K562 (cell line): ENCODE data around the gene NUAK2. TPM values are rescaled to one million over a fixed set of nuclear protein-coding genes. Genes with fewer than 3 reads are reported as not detected.

ENCODE experiments used
- ATAC-seq: fragments of 200-7000 bp; cut with Tn5 transposase; 3 replicates; pipeline ENCODE4 v1.9.1; 2020; ENCODE audit warnings: moderate library complexity
- BruUV-seq: library from RNA; stranded (reverse); fragments of 400-500 nt; replicated peaks from 2 replicates; lab custom pipeline; 2021; lab: Mats Ljungman, UMichigan
- CTCF ChIA-PET: fragments of 300-600 bp; formaldehyde crosslinking; extraction: SDS; loops from one replicate; lab custom pipeline; 2021; ENCODE audit warnings: low intra/inter-chr PET ratio; lab: Yijun Ruan, JAX
- POLR2A ChIA-PET: fragments of 300-600, 350-650 bp; sonication (Branson Sonifier 250); formaldehyde crosslinking; extraction: SDS; loops from one replicate; lab custom pipeline; 2021; ENCODE audit warnings: antibody characterized with exemption, inconsistent platforms; lab: Yijun Ruan, JAX
- DNase-seq, 4 experiments: peaks; one replicate each; pipeline versions ENCODE4 v3.0.0 to v3.0.0-alpha.2; 2011 to 2018; ENCODE audit warnings: low spot score in 3 of 4, mixed read lengths in 3 of 4; ENCODE audit errors: extremely low read depth in 1 of 4
- FAIRE-seq: peaks from 2 replicates; lab custom pipeline; 2011; peaks lifted over from hg19 to GRCh38; lab: Jason Lieb, UNC
- H2AFZ ChIP-seq: 2 replicates; pipeline ENCODE4 v1.6.0; 2011; ENCODE audit warnings: low read depth, low read length, control low read depth, inconsistent platforms
- H3K27ac ChIP-seq: fragments of 200-600 bp; 3 replicates; pipeline ENCODE4 v1.8.0; 2011; ENCODE audit warnings: low read depth, mild to moderate bottlenecking, control low read depth, inconsistent platforms, low read length, moderate library complexity, mixed read lengths; ENCODE audit errors: extremely low read depth
- H3K27me3 ChIP-seq, 2 experiments: fragments of 300-600 bp in 1 of 2; 2 replicates in 1 of 2; 3 replicates in 1 of 2; pipeline versions ENCODE4 v1.6.0 to v1.8.0; 2011; ENCODE audit warnings: inconsistent platforms in 2 of 2, low read length in 2 of 2, mild to moderate bottlenecking in 1 of 2, mixed read lengths in 1 of 2, moderate library complexity in 1 of 2; ENCODE audit not compliant: control insufficient read depth in 2 of 2, insufficient read depth in 2 of 2
- H3K36me3 ChIP-seq: fragments of 300-600 bp; 3 replicates; pipeline ENCODE4 v1.8.0; 2011; ENCODE audit warnings: mild to moderate bottlenecking, low read length, inconsistent platforms; ENCODE audit not compliant: control insufficient read depth, insufficient read depth
- H3K4me1 ChIP-seq, 2 experiments: fragments of 200-600 bp in 1 of 2; replicated peaks in 1 of 2; 2 replicates in 1 of 2; 3 replicates in 1 of 2; pipeline versions ENCODE4 v1.5.1 to v1.8.0; 2011; ENCODE audit warnings: inconsistent platforms in 2 of 2, low read length in 2 of 2, mild to moderate bottlenecking in 1 of 2, mixed read lengths in 1 of 2, moderate library complexity in 1 of 2; ENCODE audit not compliant: control insufficient read depth in 2 of 2, insufficient read depth in 2 of 2
- H3K4me2 ChIP-seq: 2 replicates; pipeline ENCODE4 v1.6.1; 2011; ENCODE audit warnings: low read length, control low read depth, inconsistent platforms, mixed read lengths; ENCODE audit not compliant: insufficient read depth
- H3K4me3 ChIP-seq: fragments of 200-600 bp; sonication (generic), shearing (Covaris generic); 2 replicates; pipeline ENCODE4 v1.5.1; 2016; ENCODE audit warnings: control low read depth, inconsistent platforms
- H3K79me2 ChIP-seq: fragments of 200-600 bp; 3 replicates; pipeline ENCODE4 v1.8.0; 2011; ENCODE audit warnings: low read length, inconsistent platforms; ENCODE audit not compliant: control insufficient read depth, insufficient read depth
- H3K9ac ChIP-seq, 2 experiments: 2 replicates each; pipeline versions ENCODE4 v1.6.0 to v1.6.1; 2011; ENCODE audit warnings: low read depth in 2 of 2, low read length in 2 of 2, control low read depth in 1 of 2, inconsistent platforms in 1 of 2, mild to moderate bottlenecking in 1 of 2, mixed read lengths in 1 of 2; ENCODE audit not compliant: insufficient read depth in 1 of 2
- H3K9me1 ChIP-seq: one replicate; pipeline ENCODE4 v1.6.0; 2011; ENCODE audit warnings: inconsistent platforms, mild to moderate bottlenecking, low read length, moderate library complexity; ENCODE audit not compliant: control insufficient read depth, insufficient read depth
- H3K9me3 ChIP-seq: replicated peaks from 2 replicates; pipeline ENCODE4 v1.5.1; 2011; ENCODE audit warnings: low read depth, low read length, inconsistent platforms; ENCODE audit not compliant: control insufficient read depth, insufficient read depth
- H4K20me1 ChIP-seq: replicated peaks from 2 replicates; pipeline ENCODE4 v1.6.1; 2011; ENCODE audit warnings: low read length, inconsistent platforms, mixed read lengths; ENCODE audit not compliant: control insufficient read depth, insufficient read depth
- CTCFL ChIP-seq: IDR thresholded peaks from 2 replicates; pipeline ENCODE4 v1.6.1; 2011; ENCODE audit warnings: borderline replicate concordance, low read depth, mild to moderate bottlenecking, moderate library complexity, low read length; ENCODE audit not compliant: insufficient read depth, poor library complexity, severe bottlenecking
- ERF ChIP-seq: fragments of 450-650 bp; formaldehyde crosslinking; IDR thresholded peaks from 2 replicates; pipeline ENCODE4 v1.4.0; 2020; ENCODE audit warnings: mild to moderate bottlenecking, mixed read lengths
- FOXA1 ChIP-seq: fragments of 450-650 bp; IDR thresholded peaks from 2 replicates; pipeline ENCODE4 v1.6.1; 2016; ENCODE audit warnings: mild to moderate bottlenecking, borderline replicate concordance
- HLTF ChIP-seq: fragments of 450-650 bp; IDR thresholded peaks from 2 replicates; pipeline ENCODE4 v1.6.1; 2016
- KLF13 ChIP-seq: fragments of 450-650 bp; IDR thresholded peaks from 2 replicates; pipeline ENCODE4 v1.6.1; 2016; ENCODE audit warnings: missing genetic modification characterization, low read depth, mild to moderate bottlenecking, missing compliant biosample characterization, moderate library complexity, borderline replicate concordance
- MAZ ChIP-seq, 2 experiments: fragments of 450-650 bp in 1 of 2; sonication (generic) in 1 of 2; formaldehyde crosslinking; IDR thresholded peaks in 1 of 2; conservative IDR thresholded peaks in 1 of 2; 2 replicates each; pipeline versions ENCODE4 v1.4.0 to v1.5.0; 2020; ENCODE audit warnings: mild to moderate bottlenecking in 1 of 2, missing genetic modification reagents in 1 of 2
- MEF2A ChIP-seq: IDR thresholded peaks from 2 replicates; pipeline ENCODE4 v1.6.1; 2011; ENCODE audit warnings: low read depth, mild to moderate bottlenecking, low read length, moderate library complexity; ENCODE audit not compliant: control insufficient read depth
- NFYB ChIP-seq: IDR thresholded peaks from 2 replicates; pipeline ENCODE4 v1.6.1; 2011; ENCODE audit warnings: mild to moderate bottlenecking, moderate library complexity; ENCODE audit not compliant: insufficient read length; ENCODE audit errors: extremely low read depth
- PHB ChIP-seq: fragments of 250-450 bp; sonication (Bioruptor Pico); IDR thresholded peaks from 2 replicates; pipeline ENCODE4 v1.5.0; 2021
- PTTG1 ChIP-seq: fragments of 450-650 bp; IDR thresholded peaks from 2 replicates; pipeline ENCODE4 v1.6.1; 2016; ENCODE audit warnings: low read depth, mild to moderate bottlenecking, missing genetic modification characterization, missing compliant biosample characterization
- SMARCA5 ChIP-seq: fragments of 450-650 bp; IDR thresholded peaks from 2 replicates; pipeline ENCODE4 v1.6.1; 2016
- ZBTB17 ChIP-seq: fragments of 450-650 bp; formaldehyde crosslinking; IDR thresholded peaks from 2 replicates; pipeline ENCODE4 v1.4.0; 2020; ENCODE audit warnings: mild to moderate bottlenecking
- ZC3H8 ChIP-seq: fragments of 450-650 bp; IDR thresholded peaks from 2 replicates; pipeline ENCODE4 v1.6.1; 2017
- ZNF644 ChIP-seq: fragments of 200-800 bp; sonication (Bioruptor generic); IDR thresholded peaks from 2 replicates; pipeline ENCODE4 v1.6.1; 2016; ENCODE audit warnings: low read depth, missing genetic modification characterization, missing compliant biosample characterization
- ZNF707 ChIP-seq: fragments of 250-450 bp; sonication (Bioruptor Pico); conservative IDR thresholded peaks from 2 replicates; pipeline ENCODE4 v1.8.0; 2022; ENCODE audit warnings: inconsistent platforms, mild to moderate bottlenecking, moderate library complexity
- WGBS: fragments of 100-300 bp; shearing (Covaris generic); methylation state at CpG from one replicate; pipeline ENCODE4 v1.1.6; 2016; ENCODE audit warnings: low coverage, mixed read lengths; ENCODE audit not compliant: insufficient coverage; ENCODE audit errors: missing lambda C conversion rate; 5-methylcytosine and 5-hydroxymethylcytosine counted together
- in situ Hi-C: fragments of 300-500 bp; cut with MboI; formaldehyde crosslinking; loops from 4 replicates; pipeline ENCODE4 v1.15.0; 2018; ENCODE audit warnings: inconsistent platforms, mixed read lengths
- intact Hi-C: fragments of 100-400 bp; cut with micrococcal nuclease; formaldehyde crosslinking; loops from 2 replicates; pipeline ENCODE4 v1.14.2; 2022
- polyA plus RNA-seq, 8 experiments: library from polyadenylated mRNA; depleted of rRNA in 4 of 8; stranded (reverse) in 5 of 8; unstranded in 3 of 8; fragments of >200 nt; fragmentation: Nextera tagmentation in 2 of 8; fragmentation: Illumina TruSeq in 1 of 8; extraction: Ambion mirVana in 2 of 8; extraction: Trizol in 1 of 8; gene quantifications; 2 replicates each; pipeline versions ENCODE4 v1.2.1 to v1.2.3, GENCODE V29; 2011 to 2014; ENCODE audit warnings: inconsistent platforms in 1 of 8, missing spikeins in 1 of 8
- total RNA-seq, 7 experiments: library from RNA; depleted of rRNA in 6 of 7; stranded (reverse); fragments of >200 nt in 6 of 7; fragmentation: Illumina TruSeq in 2 of 7; extraction: Trizol in 2 of 7; gene quantifications; 2 replicates each; pipeline versions ENCODE4 v1.2.1 to v1.2.3, GENCODE V29; 2011 to 2021; ENCODE audit warnings: low replicate concordance in 1 of 7
- TF ChIP-seq, protein P1 (sequence below): fragments of 450-650 bp; formaldehyde crosslinking; IDR thresholded peaks from 2 replicates; pipeline ENCODE4 v1.4.0; 2022; ENCODE audit warnings: missing genetic modification characterization
- TF ChIP-seq, protein P2 (sequence below): sonication (generic); formaldehyde crosslinking; IDR thresholded peaks from 2 replicates; pipeline ENCODE4 v1.8.0; 2022; ENCODE audit warnings: mild to moderate bottlenecking, missing genetic modification reagents, borderline replicate concordance

NUAK2 gene
- total and polyA plus RNA-seq, 9 of the 15 experiments (the other 6 are each of a cell fraction or from before 2014, with no cell fraction given) = 0.04 to 0.44 (median 0.14) TPM

DNA sequence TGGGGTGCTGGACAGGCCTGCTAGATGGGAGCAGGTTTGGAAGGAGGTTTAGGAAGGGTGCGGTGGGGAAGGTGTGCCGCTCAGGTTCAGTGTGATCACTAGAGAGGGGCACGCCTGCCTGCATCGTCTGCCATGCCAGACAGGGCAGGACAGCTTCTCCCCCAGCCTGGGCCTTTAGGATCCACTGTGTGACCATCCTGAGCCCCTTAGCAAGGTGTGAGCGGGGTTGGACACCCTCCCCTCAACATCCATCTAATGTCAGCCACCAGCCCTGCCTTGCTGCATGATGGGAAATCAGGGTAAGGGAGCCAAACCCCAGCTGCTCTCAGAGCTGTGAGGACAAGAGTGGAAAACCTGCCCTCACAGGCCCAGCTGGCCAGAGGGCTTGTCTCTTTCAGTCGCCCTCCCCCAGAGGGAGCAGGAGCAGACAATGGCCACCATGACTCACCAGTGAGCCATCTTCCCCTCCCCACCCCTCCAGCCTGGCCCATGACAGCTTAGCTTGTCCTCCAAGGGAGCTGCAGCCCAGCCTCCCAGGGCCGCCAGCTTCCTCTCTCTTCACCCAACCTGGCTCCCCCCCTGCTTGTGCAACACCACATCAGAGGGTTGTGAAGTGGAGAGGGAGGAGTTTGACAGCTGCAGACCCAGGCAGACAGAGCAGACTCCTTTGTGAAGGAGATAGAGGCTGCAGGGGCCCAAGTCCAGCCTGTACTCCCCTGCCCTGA is 37.0 kb downstream of the NUAK2 start:
- CTCF ChIA-PET = no interaction called here
- TF ChIP-seq ZC3H8 (no peak), ZNF644 (tag) (no peak), PTTG1 (tag) (no peak), PHB (CRISPR knock-in tag) (no peak), MEF2A (no peak), HLTF (no peak), SMARCA5 (no peak), ZNF707 (CRISPR knock-in tag) (no peak), MAZ (CRISPR knock-in tag; conservative IDR thresholded peaks at IDR 0.05 in 1 of 2, IDR thresholded peaks at IDR 0.05 in 1 of 2) (peak; percentile 90 to 91), ZBTB17 (no peak), ERF (CRISPR knock-in tag) (0 out of 2 replicates have a peak, but pooled peaks have one; percentile 33), KLF13 (tag) (peak; percentile 21; the same call in 1 of the 2 replicates), FOXA1 (no peak), NFYB (no peak), CTCFL (peak; percentile 66)
- TF ChIP-seq, protein P1, sequence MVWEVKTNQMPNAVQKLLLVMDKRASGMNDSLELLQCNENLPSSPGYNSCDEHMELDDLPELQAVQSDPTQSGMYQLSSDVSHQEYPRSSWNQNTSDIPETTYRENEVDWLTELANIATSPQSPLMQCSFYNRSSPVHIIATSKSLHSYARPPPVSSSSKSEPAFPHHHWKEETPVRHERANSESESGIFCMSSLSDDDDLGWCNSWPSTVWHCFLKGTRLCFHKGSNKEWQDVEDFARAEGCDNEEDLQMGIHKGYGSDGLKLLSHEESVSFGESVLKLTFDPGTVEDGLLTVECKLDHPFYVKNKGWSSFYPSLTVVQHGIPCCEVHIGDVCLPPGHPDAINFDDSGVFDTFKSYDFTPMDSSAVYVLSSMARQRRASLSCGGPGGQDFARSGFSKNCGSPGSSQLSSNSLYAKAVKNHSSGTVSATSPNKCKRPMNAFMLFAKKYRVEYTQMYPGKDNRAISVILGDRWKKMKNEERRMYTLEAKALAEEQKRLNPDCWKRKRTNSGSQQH (CRISPR knock-in tag) = no peak
- TF ChIP-seq, protein P2, sequence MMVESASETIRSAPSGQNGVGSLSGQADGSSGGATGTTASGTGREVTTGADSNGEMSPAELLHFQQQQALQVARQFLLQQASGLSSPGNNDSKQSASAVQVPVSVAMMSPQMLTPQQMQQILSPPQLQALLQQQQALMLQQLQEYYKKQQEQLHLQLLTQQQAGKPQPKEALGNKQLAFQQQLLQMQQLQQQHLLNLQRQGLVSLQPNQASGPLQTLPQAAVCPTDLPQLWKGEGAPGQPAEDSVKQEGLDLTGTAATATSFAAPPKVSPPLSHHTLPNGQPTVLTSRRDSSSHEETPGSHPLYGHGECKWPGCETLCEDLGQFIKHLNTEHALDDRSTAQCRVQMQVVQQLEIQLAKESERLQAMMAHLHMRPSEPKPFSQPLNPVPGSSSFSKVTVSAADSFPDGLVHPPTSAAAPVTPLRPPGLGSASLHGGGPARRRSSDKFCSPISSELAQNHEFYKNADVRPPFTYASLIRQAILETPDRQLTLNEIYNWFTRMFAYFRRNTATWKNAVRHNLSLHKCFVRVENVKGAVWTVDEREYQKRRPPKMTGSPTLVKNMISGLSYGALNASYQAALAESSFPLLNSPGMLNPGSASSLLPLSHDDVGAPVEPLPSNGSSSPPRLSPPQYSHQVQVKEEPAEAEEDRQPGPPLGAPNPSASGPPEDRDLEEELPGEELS (CRISPR knock-in tag) = no peak

More for the DNA sequence above, 37.0 kb downstream of the NUAK2 start:
- Histone ChIP-seq H3K4me3 (no peak overlapping the region), H3K4me2 (peak overlapping the region; percentile 35), H4K20me1 (no peaks in the 10 kb centered on the region), H3K27me3 (no peaks in the 10 kb centered on the region), H3K79me2 (no peaks in the 10 kb centered on the region), H3K4me1 (peaks cover 14 to 24% of the 10 kb centered on the region in 2 experiments), H3K27ac (peak overlapping the region; percentile 25; the same call in 2 of the 3 replicates), H2AFZ (peak overlapping the region; percentile 77), H3K9ac (peak overlapping the region in 1 of 2 experiments; percentile 65; a peak in 2 of 4 replicates), H3K9me3 (no peaks in the 10 kb centered on the region), H3K36me3 (no peaks in the 10 kb centered on the region), H3K9me1 (no peaks in the 10 kb centered on the region)
- POLR2A ChIA-PET = interaction anchor here (0.6 to 1.4 kb wide), 2 partner anchors 10 to 1161 kb away, joined by 3 to 8 read pairs; no protein-coding TSS in a partner anchor
- FAIRE-seq (peak; percentile 91), DNase-seq (peak; percentile 92 to 94 (median 92)), ATAC-seq (peak; percentile 98)
- 48% methylated on average over 7 of the region's 7 CpGs for WGBS
- intact Hi-C loops (no loop called here), in situ Hi-C loops (no loop called here)
- BruUV-seq = no TSS peak
